VCaP (cell line): Measurements from ENCODE around the gene PCDH9.

ENCODE experiments used
- H3K27ac ChIP-seq: fragments of 450-650 bp; 2 replicates; pipeline ENCODE4 v1.5.1; 2017
- CTCF ChIP-seq: fragments of 450-650 bp; conservative IDR thresholded peaks from 2 replicates; pipeline ENCODE4 v1.5.1; 2017; ENCODE audit warnings: mild to moderate bottlenecking, moderate library complexity

PCDH9 gene

GRCh38 chr13:66805657-66806056, 424.5 kb downstream of the PCDH9 start:
- H3K27ac ChIP-seq, result no peak overlapping the region
- no peak for TF ChIP-seq CTCF

GRCh38 chr13:66803808-66804456, 426.2 kb downstream of the PCDH9 start:
- no peak for TF ChIP-seq CTCF
- H3K27ac ChIP-seq, result no peak overlapping the region

GRCh38 chr13:66803013-66803807, 426.9 kb downstream of the PCDH9 start:
- H3K27ac ChIP-seq, result no peak overlapping the region
- no peak for TF ChIP-seq CTCF

GRCh38 chr13:66795636-66796035, 434.5 kb downstream of the PCDH9 start:
- H3K27ac ChIP-seq, result no peak overlapping the region
- TF ChIP-seq CTCF, result no peak

- no peak for TF ChIP-seq CTCF
- H3K27ac ChIP-seq, result no peak overlapping the region
Observed at GRCh38 chr13:66794340-66795031, 435.6 kb downstream of the PCDH9 start.

GRCh38 chr13:66790861-66791260, 439.3 kb downstream of the PCDH9 start:
- TF ChIP-seq CTCF, result no peak
- no peak overlapping the region for H3K27ac ChIP-seq

GRCh38 chr13:66781241-66781640, 448.9 kb downstream of the PCDH9 start:
- no peak for TF ChIP-seq CTCF

More at GRCh38 chr13:66781241-66781640, 448.9 kb downstream of the PCDH9 start:
- no peak overlapping the region for H3K27ac ChIP-seq
